ENCODE data around the gene DOCK3.
"Not testable (repeated sequence)": the region's sequence is repeated elsewhere in the genome, so short reads cannot be mapped to it uniquely, and the experiment has no call there.

DOCK3 gene

DNA sequence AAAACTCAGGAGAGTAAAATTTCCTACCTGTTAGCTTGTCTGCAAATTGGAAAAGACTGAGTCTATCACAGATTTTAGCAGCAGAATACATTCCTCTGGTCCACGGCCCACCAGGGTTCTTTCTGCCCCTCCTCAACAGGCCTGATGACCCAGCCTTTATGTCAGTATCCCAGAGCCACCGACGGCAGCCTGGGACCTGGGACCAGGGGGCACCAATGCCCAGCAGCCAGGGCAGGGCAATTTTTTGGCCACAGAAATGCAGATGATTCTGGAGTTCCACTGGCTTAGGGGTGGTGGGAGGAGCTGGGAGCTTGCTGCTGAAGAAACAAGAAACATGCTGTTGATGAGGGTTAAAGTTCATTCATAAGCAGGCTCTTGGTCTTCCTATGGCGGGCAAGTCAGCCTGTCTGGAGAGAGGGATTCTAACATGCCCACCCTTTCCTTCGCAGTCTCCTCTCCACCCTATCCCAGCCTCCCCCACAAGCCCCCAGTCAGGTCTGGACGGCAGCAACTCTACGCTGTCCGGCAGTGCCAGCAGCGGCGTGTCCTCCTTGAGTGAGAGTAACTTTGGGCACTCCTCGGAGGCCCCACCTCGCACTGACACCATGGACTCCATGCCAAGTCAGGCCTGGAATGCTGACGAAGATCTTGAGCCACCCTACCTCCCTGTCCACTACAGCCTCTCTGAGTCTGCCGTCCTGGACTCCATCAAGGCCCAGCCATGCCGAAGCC lies 706.0 kb downstream of the DOCK3 start:
- no peak for DNase-seq

DNA sequence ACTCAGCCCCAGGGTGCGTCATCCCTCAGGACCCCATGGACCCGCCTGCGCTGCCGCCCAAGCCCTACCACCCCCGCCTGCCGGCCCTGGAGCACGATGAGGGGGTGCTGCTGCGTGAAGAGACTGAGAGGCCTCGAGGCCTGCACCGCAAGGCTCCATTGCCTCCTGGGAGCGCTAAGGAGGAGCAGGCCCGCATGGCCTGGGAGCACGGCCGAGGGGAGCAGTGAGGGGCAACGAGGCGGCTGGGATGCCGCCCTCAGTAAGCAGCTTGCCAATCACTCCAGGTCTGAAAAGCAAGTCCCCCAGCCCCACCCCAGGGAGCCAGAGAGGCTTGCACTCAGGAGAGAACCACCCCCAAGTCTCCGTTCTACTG lies 706.6 kb downstream of the DOCK3 start:
- DNase-seq: no peak

DNA sequence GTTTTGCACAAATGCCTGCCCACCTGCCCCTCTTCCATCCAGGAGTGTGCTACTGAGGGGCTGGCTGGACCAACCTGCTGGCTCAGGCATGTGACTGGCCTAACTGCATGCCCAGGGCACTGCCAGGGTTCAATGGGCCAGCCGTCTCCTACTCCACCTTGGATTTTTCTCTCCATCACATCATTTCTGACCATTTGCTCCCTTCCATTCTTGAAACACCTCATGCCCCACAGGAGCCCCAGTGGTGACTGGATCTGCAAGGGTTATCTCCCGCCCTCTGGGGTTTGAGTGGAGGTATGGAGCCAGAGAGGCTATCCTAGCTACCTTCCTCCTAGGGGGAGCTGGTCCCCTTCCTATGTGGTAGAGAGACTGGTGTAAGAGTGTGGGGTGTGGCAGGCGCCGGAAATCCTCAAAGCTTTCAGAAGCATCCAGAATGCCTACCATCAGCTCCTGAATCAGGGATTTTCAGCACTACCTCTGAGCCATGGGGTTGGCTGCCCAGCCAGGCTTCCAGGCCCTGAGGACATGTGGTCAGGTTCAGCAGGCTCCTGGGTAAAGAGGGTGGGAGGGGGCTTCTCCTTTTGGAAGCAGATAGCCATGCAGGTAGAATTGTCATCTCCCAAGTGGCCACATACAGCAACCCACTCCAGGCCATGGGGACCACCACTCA lies 707.5 kb downstream of the DOCK3 start:
- DNase-seq: no peak

DNA sequence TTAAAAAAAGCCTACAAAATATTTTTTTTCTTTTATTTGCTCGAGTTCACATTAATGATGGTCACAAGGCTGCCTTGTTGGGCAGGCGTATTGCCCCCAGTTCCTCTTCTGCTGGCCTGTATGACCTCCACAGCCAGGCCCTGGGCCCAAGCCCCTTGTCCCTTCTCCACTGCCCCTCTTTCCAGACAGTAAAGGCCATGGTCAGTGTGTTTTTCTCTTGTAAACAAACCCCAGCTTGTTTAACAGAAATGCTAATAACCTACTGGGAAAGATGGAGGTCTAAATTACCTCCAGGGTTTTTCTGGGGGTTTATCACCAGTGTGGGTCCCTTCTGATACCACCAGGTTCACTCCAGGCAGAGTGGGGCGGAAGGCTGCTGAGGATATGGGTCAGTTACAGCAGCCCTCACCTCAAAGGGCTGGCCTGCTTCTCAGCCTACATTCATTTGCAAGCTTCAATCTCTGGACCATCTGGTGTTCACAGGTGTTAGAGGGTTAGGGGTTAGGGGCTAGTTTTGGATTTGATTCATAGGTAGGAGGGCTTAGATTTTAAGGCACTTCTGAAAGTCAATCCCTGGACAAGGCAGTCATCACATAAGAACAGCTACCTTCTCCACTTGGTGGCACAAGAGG lies 708.3 kb downstream of the DOCK3 start:
- DNase-seq: no peak

DNA sequence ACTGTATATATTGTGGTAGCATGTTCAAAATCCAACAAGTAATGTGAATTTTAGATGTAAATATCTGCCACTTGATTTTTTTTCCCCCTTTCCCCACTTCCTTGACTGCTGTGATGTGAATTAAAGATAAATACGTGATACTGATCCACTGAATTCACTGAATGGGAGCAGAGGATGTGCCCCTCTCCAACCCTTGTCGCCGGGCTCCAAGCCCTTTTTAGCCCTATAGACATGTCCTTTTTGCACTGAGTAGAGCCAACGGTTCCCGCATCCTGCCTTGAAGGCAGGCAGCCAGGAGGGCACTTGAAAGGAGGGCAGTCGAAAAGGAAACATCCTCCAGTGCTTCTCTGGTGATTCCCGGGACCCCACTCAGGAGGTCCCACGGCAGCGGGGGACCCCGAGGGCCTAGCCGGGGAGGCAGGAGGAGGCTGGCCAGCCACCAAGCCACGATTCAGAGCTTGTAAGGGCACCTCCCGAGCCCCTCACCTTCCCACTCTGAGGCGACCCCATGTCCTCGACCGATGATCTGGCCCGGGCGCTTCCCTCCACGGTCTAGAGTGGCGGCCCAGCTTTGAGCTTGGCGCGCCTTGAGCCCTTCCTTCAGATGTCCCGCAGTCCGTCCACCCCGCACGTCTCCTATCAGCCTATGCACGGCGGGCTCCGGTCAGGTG lies 709.5 kb downstream of the DOCK3 start:
- peak; percentile 42 for DNase-seq

DNA sequence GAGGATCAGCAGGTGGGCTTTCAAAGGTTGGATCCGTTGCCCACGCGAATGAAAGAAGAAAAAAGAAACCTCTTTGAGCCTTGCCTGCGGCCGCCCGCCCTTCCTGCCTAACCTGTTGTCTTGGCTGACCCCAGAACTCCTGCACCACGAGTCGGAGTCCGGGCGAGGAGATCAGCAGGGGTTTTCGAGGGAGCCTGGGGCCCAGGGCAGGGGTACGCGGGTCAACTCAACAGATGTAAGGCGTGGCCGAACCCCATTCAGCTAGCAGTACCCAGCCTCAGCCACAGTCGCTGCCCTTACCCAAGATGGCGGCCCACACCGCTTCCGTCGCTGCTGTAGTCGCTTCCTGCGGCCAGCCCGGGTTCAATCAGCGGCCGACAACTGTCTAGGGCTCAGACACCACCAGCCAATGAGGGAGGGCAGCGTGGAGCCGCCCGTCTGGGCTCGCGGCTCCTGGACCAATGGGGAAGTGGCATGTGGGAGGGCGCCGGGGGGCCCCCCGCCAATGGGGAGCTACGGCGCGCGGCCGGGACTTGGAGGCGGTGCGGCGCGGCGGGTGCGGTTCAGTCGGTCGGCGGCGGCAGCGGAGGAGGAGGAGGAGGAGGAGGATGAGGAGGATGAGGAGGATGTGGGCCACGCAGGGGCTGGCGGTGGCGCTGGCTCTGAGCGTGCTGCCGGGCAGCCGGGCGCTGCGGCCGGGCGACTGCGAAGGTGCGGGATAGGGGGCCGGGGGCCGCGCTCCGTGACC lies 710.2 kb downstream of the DOCK3 start, which contains the start of gene MANF:
TSS of gene MANF (plus strand) at position 566 of the 748 bp plus-strand sequence. CDS start at position 618, 52 bp downstream.
- DNase-seq: peak; percentile 95

DNA sequence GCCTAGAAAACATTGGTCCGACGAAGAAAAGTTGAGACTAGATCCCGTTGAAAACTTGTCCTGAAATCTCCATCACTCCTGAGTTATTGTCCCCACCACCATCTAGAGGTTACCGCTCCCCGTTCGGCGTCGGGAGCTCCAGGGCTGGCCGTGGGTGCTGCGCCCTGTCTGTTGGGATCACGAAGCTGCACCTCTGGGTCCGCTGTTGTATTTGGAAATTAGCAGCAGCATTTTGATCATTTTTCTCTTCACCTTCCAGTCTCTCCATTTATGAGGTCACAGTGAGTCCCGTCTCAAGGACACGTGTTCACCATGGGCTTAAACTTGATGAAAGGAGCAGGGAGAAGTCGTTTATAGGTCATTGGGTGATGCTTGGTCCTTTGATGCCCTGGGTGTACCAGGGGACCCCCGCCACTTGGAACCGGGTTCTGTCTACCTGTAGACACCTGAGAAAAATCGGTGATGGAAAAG lies 710.9 kb downstream of the DOCK3 start:
- DNase-seq: no peak

DNA sequence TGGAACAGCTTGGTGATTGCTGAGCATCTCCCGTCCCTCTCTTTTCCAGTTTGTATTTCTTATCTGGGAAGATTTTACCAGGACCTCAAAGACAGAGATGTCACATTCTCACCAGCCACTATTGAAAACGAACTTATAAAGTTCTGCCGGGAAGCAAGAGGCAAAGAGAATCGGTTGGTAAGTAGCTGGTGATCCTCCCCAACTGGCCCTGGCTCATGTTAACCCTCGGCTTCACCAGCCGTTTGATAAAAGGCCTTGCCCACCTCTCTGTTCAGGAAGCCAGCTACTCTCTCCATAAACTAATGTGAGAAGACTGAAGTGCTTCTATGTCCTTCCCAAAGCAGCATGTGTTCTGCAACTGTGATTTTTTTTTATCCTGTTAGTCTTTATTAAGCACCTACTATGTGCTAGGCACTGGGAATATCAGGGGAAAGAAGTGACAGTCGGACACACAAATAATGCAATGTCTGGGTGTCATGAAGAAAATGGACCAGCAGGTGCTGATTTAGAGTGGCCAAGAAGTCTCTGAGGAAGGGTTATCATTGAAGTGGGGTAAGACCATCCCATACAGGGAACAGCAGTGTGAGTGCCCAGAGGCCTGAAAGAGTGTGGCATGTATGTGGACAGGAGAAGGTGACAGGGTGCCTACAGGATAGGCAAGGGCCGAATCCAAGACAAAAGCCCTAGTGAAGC lies 711.6 kb downstream of the DOCK3 start:
- no peak for DNase-seq

DNA sequence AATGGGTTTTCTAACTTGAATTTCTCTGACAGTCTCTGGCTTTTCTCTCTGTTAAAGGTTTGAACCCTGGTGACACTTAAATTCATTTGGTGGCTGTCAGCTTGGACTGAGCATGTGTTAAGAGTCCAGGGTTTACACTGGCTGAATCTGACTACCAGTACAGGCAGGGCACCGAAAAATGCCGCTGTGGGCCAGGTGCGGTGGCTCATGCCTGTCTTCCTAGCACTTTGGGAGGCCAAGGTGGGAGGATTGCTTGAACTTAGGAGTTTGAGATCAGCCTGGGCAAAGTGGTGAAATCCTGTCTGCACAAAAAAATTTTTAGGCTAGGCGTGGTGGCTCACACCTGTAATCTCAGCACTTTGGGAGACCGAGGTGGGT lies 712.1 kb downstream of the DOCK3 start:
- DNase-seq: no peak

DNA sequence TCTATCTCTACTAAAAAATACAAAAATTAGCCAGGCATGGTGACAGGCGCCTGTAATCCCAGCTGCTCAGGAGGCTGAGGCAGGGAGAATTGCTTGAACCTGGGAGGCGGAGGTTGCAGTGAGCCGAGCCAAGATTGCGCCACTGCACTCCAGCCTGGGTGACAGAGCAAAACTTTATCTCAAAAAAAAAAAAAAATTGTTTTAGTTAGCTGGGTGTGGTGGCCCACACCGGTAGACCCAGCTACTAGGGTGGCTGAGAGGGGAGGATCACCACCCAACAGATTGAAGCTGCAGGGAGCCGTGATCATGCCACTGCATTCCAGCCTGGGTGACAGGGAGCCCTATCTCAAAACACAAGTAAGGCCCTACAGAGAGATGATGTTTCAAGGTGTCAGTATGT lies 712.6 kb downstream of the DOCK3 start:
- not testable (repeated sequence) for DNase-seq

DNA sequence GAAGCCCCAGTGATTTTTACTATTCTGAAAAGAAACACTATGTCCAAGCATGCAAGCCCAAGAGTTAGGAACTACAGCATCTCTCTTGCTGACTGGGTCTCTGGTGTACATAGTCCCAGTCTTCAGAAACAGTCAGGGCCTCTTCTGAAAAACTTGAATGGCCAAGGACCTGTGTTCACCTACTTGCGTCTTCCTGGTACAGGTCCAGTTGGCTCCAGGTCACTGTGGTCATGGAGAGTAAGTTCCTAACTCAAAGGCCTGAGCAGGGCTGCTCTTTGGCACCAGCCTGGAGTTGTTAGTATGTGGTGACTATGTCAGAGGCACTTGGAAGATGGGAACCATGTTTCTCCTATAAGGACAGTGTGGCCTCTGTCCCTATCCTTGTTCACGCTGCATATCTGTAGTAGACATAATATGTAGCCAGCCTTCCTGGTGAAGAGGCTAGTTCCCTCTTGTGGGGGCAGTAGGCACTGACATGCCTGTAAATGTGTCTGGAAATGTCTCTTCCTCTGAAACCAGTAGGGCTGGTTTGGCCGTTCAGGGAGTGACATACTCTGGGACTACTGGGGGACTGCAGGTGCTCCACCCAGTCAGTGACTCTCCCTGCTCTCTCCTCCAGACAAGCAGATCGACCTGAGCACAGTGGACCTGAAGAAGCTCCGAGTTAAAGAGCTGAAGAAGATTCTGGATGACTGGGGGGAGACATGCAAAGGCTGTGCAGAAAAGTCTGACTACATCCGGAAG lies 713.7 kb downstream of the DOCK3 start:
- DNase-seq: no peak

DNA sequence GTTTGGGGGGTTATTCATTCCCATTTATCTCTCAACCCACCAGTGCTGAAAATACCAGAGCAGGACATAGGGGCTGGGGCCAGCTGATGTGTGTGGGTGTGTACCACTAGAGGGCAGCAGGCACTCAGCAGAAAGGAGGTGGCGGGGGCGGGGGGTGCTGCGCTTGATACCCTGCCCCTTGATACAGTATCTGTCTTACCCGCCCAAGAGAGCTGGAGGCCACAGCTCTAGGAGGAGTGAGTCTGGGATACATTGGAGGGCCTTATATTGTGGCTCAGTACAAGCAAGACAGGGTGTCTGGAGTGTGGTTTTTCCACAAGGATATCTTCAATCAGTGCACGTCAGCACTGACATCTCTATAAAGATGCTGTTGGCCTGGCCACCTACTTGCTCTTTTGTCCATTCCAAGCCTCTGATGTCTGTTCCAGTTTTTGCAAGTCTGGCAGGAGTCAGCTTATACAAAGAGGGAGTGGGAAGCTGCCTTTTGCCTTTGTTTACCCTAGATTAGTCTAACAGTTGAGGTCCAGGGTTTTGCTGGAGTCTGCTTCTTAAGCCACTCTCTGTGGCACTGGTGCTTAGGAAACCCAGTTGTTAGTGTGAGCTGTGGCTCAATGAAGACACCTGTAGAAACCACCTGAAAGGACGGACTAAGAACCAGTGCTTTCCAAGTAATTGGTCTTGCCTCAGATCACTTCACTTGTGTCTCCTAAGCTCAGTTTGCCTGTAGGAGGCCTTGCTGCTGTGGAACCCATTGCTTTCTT lies 714.9 kb downstream of the DOCK3 start:
- DNase-seq: peak; percentile 42

DNA sequence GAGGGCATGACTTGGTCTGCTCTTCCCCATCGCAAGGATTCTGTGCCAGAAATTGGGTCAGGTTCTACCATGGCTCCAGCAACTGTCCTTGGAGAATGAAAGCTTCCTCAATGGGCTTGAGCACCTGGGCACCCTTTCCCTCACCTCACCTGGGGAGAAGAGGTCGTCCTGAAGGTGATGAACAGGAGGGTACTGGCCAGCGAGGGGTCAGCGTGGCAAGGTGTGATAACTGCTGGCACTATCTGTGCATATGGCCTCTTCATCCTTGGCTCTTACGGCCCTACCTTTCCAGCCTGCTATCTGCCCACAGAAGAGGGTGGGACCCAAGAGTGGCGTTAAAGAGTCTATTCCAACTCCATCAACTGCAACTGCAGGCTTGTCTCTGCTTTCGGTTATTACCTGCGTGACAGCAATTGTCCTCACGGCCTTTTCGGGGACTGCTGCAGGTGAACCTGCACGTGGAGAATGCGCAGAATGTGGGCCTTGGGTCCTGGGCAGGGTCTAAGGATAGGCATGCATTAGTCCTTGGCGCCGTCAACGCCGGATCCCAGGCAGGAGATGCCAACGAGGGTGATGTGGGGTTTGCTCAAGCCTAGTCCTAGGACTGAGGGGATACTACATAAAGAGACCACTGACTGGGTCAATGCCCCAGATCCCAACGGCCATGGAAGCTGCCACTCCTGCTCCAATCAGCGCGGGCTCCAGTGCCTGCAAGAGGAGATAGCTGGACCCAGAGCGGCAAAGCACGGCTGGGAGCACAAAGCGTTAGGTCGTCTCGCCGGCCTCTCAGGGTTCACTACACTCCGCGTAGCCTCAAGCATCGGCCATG lies 715.7 kb downstream of the DOCK3 start:
- no peak for DNase-seq

DNA sequence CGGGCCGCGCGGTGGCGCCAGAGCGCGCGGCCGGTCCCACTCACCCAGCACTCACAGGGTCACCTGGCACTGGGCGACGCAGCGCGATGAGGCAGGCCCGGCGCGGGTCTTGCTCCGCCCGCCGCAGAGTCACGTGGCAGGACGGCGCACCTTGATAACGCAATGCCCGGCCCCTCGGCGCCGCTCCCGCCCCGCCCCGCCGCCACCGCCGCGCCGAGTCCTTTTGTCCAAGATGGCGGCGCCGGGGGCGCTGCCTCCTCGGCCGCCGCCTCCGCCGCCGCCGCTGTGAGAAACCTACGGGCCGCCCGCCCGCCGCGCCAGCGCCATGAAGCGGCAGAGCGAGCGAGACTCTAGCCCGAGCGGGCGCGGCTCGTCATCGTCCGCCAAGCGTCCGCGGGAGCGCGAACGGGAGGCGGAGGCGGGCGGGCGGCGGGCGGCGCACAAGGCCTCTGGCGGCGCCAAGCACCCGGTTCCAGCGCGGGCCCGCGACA lies 716.4 kb downstream of the DOCK3 start, which contains the start of gene RBM15B:
TSS of gene RBM15B (plus strand) at position 211 of the 491 bp plus-strand sequence. CDS start at position 326, 115 bp downstream.
- DNase-seq: peak; percentile 96

DNA sequence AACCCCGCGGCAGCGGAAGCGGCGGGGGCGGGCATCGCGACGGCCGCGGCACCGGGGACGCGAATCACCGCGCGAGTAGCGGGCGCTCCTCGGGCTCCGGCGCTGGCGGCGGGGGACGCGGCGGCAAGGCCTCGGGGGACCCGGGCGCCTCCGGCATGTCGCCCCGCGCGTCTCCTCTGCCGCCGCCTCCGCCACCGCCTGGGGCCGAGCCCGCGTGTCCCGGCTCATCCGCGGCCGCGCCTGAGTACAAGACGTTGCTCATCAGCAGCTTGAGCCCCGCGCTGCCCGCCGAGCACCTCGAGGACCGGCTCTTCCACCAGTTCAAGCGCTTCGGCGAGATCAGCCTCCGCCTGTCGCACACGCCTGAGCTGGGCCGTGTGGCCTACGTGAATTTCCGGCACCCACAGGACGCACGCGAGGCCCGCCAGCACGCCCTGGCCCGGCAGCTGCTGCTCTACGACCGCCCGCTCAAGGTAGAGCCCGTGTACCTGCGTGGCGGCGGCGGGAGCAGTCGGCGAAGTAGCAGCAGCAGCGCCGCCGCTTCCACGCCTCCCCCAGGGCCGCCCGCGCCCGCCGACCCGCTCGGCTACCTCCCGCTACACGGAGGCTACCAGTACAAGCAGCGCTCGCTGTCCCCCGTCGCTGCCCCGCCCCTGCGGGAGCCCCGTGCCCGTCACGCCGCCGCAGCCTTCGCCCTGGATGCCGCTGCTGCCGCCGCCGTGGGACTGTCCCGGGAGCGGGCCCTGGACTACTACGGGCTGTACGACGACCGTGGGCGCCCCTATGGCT lies 717.0 kb downstream of the DOCK3 start:
- DNase-seq: peak; percentile 48

DNA sequence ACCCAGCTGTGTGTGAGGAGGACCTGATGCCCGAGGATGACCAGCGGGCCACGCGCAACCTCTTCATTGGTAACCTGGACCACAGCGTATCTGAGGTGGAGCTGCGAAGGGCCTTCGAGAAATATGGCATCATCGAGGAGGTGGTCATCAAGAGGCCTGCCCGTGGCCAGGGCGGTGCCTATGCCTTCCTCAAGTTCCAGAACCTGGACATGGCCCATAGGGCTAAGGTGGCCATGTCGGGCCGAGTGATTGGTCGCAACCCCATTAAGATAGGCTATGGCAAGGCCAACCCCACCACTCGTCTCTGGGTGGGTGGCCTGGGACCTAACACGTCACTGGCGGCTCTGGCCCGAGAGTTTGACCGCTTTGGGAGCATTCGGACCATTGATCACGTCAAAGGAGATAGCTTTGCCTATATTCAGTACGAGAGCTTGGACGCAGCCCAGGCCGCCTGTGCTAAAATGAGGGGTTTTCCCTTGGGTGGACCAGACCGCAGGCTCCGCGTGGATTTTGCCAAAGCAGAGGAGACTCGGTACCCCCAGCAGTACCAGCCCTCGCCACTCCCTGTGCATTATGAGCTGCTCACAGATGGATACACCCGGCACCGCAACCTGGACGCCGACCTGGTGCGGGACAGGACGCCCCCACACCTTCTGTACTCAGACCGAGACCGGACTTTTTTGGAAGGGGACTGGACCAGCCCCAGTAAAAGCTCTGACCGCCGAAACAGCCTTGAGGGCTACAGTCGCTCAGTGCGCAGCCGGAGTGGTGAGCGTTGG lies 717.8 kb downstream of the DOCK3 start:
- no peak for DNase-seq

DNA sequence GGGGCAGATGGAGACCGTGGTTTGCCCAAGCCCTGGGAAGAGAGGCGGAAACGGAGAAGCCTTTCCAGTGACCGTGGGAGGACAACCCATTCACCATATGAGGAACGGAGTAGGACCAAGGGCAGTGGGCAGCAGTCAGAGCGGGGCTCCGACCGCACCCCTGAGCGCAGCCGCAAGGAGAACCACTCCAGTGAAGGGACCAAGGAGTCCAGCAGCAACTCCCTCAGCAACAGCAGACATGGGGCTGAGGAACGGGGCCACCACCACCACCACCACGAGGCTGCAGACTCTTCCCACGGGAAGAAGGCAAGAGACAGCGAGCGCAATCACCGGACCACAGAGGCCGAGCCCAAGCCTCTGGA lies 718.4 kb downstream of the DOCK3 start:
- no peak for DNase-seq

DNA sequence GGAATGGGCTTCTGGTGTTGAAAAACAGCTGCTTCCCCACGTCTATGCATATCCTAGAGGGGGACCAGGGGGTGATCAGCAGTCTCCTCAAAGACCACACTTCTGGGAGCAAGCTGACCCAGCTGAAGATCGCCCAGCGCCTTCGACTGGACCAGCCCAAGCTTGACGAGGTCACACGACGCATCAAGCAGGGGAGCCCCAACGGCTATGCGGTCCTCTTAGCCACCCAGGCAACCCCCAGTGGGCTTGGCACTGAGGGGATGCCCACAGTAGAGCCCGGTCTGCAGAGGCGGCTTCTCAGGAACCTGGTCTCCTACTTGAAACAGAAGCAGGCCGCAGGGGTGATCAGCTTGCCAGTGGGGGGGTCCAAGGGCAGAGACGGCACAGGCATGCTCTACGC lies 718.8 kb downstream of the DOCK3 start:
- no peak for DNase-seq
